NCI-H2081 (cell line): ENCODE results near the gene GPR15LG.

Experiments
- DNase-seq, 2 experiments: peaks; one replicate each; lab custom pipeline; 2025; lab: John Stamatoyannopoulos, UW

Gene GPR15LG

DNA sequence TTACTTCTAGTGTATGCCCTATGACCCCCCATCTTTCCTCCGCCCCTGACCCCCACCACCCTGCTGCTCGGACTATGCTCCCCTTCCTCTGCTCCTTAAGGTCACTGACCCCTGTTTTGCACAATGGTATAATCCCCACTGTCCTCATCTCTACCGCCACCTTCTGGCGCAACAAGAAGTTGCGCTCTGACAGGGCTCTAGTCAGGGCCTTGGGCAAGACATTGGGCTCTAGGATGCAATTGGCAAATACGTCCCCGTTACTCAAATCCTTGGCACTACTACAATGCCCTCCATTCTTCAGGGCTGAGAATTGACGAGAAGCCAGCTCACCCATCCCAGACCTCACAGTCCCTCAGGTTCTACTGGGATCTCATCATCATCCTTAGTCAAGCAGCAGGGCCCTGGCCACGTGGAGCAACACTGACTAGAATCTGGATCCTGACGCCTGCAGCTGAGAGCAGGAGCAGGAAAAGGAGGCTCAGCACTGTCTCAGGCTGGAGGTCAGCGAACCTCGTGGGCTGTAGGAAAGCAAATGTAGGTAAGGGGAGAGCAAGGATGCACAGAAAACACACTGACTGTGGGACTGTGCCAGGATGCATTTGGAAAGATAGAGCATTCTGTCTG lies 41.1 kb downstream of the GPR15LG start:
- no peak for DNase-seq

DNA sequence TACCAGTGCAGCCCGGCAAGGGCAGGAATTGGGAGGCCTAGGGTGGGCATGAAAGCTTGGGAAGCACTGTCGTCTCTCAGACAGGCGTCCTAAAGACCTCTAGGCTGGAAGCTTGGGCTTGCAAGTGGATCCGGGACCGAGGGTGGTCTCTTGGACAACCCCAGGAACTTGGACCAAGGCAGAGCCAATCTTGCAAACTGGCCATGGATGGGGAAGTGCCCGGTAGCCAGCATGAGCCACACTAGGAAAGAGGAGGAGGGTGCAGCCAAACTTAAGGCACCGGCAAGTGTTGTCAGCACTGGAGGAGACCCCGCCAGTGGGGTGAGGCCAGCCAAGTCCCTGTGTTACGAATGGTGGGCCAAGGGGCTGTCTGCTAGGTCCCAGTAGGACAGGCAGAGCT lies 43.2 kb downstream of the GPR15LG start:
- no peak for DNase-seq

DNA sequence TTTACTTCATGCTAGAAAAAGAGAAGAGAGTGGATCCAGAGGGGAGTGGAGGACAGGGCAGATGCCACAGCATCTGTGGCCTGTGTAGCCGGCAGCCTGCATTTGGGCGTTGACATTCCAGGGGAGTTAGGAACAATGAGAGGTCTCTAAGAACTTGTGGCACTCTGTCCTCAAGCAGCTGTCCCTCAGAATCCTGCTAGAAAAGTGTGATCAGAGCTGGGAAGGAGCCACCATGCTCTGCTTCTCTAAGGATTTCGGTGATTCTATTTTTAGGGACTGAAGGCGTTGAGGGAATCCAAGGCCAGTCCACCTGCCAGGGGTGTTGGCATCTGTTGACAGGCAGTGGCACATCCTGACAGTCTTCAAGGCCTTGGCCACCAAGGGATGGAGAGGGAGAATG lies 44.1 kb downstream of the GPR15LG start:
- no peak for DNase-seq

DNA sequence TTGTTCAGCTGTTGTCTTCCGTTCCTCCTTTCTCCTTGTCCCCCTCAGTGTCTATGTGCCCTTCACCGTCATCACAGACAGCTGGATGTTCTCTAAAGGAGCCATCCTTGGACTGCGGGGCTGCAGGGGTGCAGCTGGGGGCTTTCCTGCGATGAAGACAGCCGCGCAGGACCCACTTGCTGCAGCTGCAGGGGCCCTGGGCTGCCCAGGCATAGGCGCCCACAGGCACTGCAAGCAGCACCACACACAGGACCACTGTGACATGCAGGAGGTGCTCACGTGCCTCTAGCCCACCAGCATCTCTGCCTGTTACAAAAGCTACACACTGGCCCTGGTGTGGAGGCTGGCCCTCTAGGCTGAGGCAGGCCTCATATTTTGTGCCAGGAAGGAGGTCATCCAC lies 48.3 kb downstream of the GPR15LG start:
- DNase-seq = no peak

DNA sequence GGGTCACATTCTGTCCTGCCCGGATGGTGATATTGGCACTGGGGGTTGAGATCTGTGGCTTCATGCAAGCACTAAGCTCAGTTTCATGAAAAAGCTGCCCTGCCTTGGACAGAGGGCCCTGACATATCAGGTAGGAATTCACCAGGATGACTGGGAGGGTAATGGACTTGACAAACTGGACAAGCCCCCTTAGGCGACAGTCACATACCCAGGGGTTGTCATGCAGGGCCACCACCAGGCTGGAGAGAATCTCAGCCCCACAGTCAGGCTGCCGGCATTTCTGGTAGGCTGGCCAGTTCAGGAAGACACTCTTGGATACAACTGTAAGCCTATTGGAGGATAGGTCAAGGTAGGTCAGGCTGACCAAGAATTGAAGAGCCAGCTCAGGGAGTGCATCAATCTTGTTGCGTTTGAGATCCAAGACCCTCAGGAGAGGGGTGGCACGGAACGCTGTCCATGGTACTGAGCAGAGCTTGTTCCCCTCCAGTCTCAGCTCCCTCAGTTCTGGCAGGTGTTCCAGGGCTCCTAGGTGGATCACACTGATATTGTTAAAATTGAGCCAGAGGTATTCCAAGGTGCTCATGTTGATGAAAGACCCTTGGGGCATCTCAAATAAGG lies 50.9 kb downstream of the GPR15LG start:
- no peak for DNase-seq

DNA sequence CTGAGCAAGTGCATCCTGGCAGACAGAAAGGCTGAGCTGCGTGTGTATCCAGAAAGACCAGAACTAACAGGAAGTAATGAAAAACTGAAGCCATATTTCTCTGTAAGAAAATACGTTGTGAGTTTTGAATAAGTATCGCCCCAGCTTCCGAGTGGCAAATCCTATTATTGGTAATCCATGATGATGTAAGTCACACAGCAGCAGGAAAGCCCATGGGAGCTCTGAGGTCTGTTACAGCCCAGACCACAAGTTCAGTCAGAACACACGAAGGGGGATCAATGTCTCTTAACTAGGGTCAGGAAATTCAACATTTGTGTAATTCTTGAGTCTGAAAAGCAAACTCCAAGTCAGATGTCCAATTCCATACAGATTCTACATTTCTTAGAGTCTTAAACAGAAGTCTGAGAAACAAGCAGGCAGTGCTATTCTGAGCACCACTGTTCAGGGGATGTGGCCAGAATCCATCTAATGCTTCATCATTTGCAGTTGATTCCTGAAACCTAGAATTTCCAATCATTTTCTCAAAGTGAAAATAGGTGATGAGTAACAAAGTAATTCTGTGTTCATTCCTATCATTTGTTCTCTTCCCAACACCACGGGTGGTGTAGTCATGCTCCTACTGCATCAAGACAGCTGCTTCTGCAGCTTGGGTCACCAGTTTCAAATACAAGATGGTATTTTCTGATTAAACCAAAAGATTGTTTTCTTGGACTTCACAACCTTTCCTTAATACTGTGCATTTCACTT lies 52.0 kb downstream of the GPR15LG start, which contains the start of gene LRIT2:
Gene LRIT2 (minus strand): TSS at position 118 of the 747 bp plus-strand sequence. CDS start 24 bp downstream, at position 94.
- DNase-seq = no peak

DNA sequence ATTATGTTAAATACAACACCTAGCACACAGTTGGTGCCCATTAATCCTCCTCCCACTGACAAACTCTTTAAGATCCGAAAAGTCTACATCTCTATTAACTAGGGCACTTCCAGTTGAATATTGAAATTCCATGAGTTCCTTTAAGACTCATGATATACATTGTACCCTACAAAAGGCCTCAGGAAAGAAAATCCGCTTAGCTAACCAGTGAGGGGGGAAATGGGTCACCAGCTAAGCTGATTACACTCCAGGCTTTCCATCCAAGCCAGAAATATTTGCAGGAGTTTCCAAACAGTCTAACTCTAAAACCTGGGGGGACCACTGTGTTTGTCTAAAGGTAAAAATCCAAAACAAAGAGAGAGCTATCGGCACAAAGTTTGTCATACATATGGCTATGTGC lies 53.0 kb downstream of the GPR15LG start:
- no peak for DNase-seq

DNA sequence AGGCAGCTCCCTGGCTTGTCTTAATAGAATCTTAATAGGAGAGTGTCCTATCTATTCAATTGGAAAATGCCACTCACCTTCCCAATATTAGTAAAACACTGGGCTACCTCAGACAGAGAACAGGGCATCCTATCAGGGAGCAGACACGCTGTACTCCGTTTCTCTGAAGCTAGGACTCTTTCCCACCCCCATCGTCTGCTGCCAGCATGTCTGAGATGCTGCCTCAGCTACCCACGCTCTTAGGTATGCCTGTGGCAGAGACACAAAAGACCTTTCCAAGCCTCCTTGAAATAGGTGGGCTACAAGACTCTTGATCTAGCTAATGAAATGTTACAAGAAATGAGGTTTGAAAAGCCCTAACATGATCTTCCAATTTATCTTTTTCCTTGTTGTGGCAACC lies 54.2 kb downstream of the GPR15LG start:
- DNase-seq = no peak

DNA sequence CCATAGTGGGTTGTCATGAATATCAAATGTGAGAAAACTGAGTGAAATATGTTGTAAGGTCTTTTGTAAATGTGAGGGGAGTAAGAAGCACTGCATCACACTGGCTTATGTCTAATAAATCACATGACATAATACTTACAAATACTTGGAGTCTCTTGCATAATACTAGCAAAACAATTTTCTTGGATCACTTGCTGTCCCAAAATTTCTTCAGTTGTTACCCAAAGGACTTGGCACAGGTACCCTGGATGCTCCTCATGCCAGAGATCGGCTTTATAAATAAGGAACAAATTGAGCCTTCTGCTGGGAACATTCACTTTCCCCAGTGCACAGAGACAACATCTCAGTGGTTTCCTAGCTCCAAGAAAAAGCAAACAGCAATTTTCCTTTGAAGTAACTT lies 56.8 kb downstream of the GPR15LG start:
- no peak for DNase-seq

DNA sequence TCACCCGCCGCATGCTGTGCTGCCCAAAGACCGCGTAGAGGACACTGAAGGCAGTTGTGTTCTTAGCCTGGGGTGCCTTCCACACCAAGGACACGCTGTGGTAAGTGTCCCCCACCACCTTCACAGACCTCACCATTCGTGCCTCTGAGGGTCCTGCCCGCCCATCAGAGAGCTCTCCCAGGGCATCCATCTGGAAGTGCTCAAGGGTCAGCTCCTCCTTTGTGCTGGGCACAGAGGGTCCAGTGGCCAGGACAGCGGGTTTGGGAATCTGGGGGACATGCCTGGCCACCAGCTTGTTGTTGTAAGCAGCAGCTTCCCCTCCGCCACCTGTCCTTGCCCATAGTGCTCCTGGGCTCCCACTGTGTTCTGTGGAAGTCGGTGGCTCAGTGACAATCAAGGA lies 58.8 kb downstream of the GPR15LG start:
- DNase-seq = no peak

DNA sequence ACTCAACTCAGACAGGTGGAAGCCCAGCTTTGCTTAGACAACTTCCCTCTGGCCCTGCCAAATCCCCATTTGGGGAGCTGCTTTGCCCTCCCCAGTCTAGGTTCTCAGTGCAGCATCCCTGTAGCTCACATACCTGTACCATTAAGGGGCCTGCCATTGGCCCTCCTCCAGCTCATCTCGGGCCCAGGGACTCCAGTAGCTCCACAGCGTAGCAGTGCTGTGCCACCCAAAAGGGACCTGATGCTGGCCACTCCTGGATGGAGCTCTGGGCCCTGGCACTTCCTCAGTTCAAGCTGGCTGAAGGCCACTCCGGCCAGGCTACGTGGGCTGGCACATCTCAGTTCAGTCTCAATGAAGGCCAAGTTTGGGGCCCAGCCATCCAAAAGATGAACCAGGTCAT lies 60.3 kb downstream of the GPR15LG start:
- DNase-seq = no peak

DNA sequence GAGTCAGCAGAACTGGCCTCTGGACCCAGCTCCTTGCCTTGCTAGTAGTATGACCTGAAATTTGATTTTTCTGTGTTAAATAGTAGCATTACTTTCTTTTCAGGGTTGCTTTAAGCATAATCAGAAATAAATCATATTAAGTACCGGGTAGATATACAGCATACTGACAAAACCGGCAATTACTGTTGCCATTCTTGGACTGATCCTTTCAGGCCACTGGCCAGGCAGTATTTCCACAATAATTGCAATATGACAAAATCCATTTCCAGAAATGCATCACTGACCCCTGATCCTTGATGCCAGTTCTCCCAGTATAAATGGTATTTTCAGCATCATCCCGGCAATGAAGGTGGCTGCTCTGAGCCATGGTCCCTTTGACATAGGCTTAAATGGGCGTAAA lies 60.9 kb downstream of the GPR15LG start:
- no peak for DNase-seq
